Neural progenitor cell (in vitro differentiated cells): ENCODE data around the gene FUT3.

Experiments
- CTCF ChIP-seq: fragments of 200-600 bp; sonication (generic); IDR thresholded peaks from 2 replicates; pipeline ENCODE4 v1.5.1; 2017; ENCODE audit warnings: antibody characterized with exemption, mild to moderate bottlenecking
- EZH2phosphoT487 ChIP-seq: fragments of 200-600 bp; sonication (generic); IDR thresholded peaks from 2 replicates; pipeline ENCODE4 v1.6.1; 2017; ENCODE audit warnings: antibody characterized with exemption

- TF ChIP-seq CTCF (no peak), EZH2phosphoT487 (no peak)
Observed at GRCh38 chr19:5843295-5843927, 7.8 kb downstream of the FUT3 start.
